Parietal lobe (tissue), 1 donor: Measurements from ENCODE around the gene REPS1. TPM values are rescaled to one million over a fixed set of nuclear protein-coding genes. Genes with fewer than 3 reads are reported as not detected.

Experiments used
- total RNA-seq: library from RNA; depleted of rRNA; stranded (reverse); fragments of >200 nt; gene quantifications from one replicate; pipeline ENCODE4 v1.2.3, GENCODE V29; 2014

REPS1 gene
- total RNA-seq = 137 TPM

GRCh38 chr6:138987643-138988468, at the start of gene REPS1:
TSS of gene REPS1 (minus strand) at chr6:138988253. CDS start at chr6:138987682, 571 bp downstream.

GRCh38 chr6:139028658-139029469, 40.8 kb upstream of the REPS1 start, which contains the start of gene ABRACL:
TSS of gene ABRACL (plus strand) at chr6:139028745. CDS start at chr6:139034161, 5,416 bp downstream.

Other genes with a start within 250 kb of the REPS1 start
- gene CCDC28A, start 214.5 kb downstream of the REPS1 start, total RNA-seq = 11.9 TPM
- 0.31 TPM for gene ECT2L, start 192.2 kb downstream of the REPS1 start, total RNA-seq
- 46.0 TPM for gene ABRACL, start 40.5 kb upstream of the REPS1 start, total RNA-seq
- gene HECA, start 146.8 kb upstream of the REPS1 start, total RNA-seq = 41.6 TPM